SK-N-SH treated with all-trans-retinoic acid at 6 μM for 48 hours (cell line): ENCODE results near the gene MVB12A.

Experiments
- ATAC-seq: fragments of 200-7000 bp; cut with Tn5 transposase; 3 replicates; pipeline ENCODE4 v1.9.1; 2020; ENCODE audit warnings: mild to moderate bottlenecking, moderate library complexity
- ARNTL ChIP-seq: fragments of 450-650 bp; formaldehyde crosslinking; IDR thresholded peaks from 2 replicates; pipeline ENCODE4 v1.5.0; 2020; ENCODE audit warnings: low read depth, mild to moderate bottlenecking, moderate library complexity, borderline replicate concordance
- BACH2 ChIP-seq: fragments of 250-450 bp; sonication (Bioruptor Pico); IDR thresholded peaks from 2 replicates; pipeline ENCODE4 v1.9.0; 2021; ENCODE audit warnings: mild to moderate bottlenecking, borderline replicate concordance
- CSDC2 ChIP-seq: fragments of 250-450 bp; sonication (Bioruptor Pico); IDR thresholded peaks from 2 replicates; pipeline ENCODE4 v1.5.0; 2020; ENCODE audit warnings: mild to moderate bottlenecking, moderate library complexity
- CSRNP3 ChIP-seq: fragments of 250-450 bp; sonication (Bioruptor Pico); IDR thresholded peaks from 2 replicates; pipeline ENCODE4 v1.5.1; 2021; ENCODE audit warnings: mild to moderate bottlenecking, moderate library complexity
- ISL1 ChIP-seq: fragments of 250-450 bp; sonication (Bioruptor Pico); IDR thresholded peaks from 2 replicates; pipeline ENCODE4 v2.1.2; 2022; ENCODE audit warnings: mild to moderate bottlenecking, moderate library complexity
- OSR1 ChIP-seq: fragments of 250-450 bp; sonication (Bioruptor Pico); IDR thresholded peaks from 2 replicates; pipeline ENCODE4 v1.8.0; 2022; ENCODE audit warnings: moderate library complexity, mild to moderate bottlenecking, inconsistent platforms
- POU6F1 ChIP-seq: fragments of 250-450 bp; sonication (Bioruptor Pico); IDR thresholded peaks from 2 replicates; pipeline ENCODE4 v1.8.0; 2021; ENCODE audit warnings: low read depth, mild to moderate bottlenecking, moderate library complexity, borderline replicate concordance
- PPARA ChIP-seq: fragments of 250-450 bp; sonication (Bioruptor Pico); IDR thresholded peaks from 2 replicates; pipeline ENCODE4 v1.5.0; 2020; ENCODE audit warnings: mild to moderate bottlenecking, borderline replicate concordance
- RARB ChIP-seq: fragments of 250-450 bp; sonication (Bioruptor Pico); IDR thresholded peaks from 2 replicates; pipeline ENCODE4 v1.8.0; 2021; ENCODE audit warnings: mild to moderate bottlenecking, moderate library complexity
- TCF4 ChIP-seq: fragments of 250-450 bp; sonication (Bioruptor Pico); IDR thresholded peaks from 2 replicates; pipeline ENCODE4 v1.8.0; 2021; ENCODE audit warnings: mild to moderate bottlenecking, moderate library complexity, borderline replicate concordance
- ZC3H10 ChIP-seq: fragments of 250-450 bp; sonication (Bioruptor Pico); IDR thresholded peaks from 2 replicates; pipeline ENCODE4 v1.5.1; 2021; ENCODE audit warnings: mild to moderate bottlenecking, moderate library complexity
- ZFP3 ChIP-seq: fragments of 250-450 bp; sonication (Bioruptor Pico); IDR thresholded peaks from 2 replicates; pipeline ENCODE4 v1.5.0; 2020; ENCODE audit warnings: mild to moderate bottlenecking, moderate library complexity
- ZFP30 ChIP-seq: fragments of 450-650 bp; formaldehyde crosslinking; IDR thresholded peaks from 2 replicates; pipeline ENCODE4 v1.5.0; 2022; ENCODE audit warnings: mild to moderate bottlenecking, moderate library complexity
- ZNF70 ChIP-seq: fragments of 450-650 bp; formaldehyde crosslinking; IDR thresholded peaks from 2 replicates; pipeline ENCODE4 v1.5.0; 2020; ENCODE audit warnings: mild to moderate bottlenecking, moderate library complexity
- ZNF8 ChIP-seq: fragments of 450-650 bp; formaldehyde crosslinking; IDR thresholded peaks from 2 replicates; pipeline ENCODE4 v1.5.0; 2020; ENCODE audit warnings: mild to moderate bottlenecking, moderate library complexity
- TF ChIP-seq, protein P1 (sequence below): fragments of 250-450 bp; sonication (Bioruptor Pico); IDR thresholded peaks from 2 replicates; pipeline ENCODE4 v1.5.0; 2020; ENCODE audit warnings: mild to moderate bottlenecking, moderate library complexity
- TF ChIP-seq, protein P2 (sequence below): fragments of 250-450 bp; sonication (Bioruptor Pico); IDR thresholded peaks from 2 replicates; pipeline ENCODE4 v1.8.0; 2020; ENCODE audit warnings: mild to moderate bottlenecking, moderate library complexity, borderline replicate concordance

MVB12A gene

DNA sequence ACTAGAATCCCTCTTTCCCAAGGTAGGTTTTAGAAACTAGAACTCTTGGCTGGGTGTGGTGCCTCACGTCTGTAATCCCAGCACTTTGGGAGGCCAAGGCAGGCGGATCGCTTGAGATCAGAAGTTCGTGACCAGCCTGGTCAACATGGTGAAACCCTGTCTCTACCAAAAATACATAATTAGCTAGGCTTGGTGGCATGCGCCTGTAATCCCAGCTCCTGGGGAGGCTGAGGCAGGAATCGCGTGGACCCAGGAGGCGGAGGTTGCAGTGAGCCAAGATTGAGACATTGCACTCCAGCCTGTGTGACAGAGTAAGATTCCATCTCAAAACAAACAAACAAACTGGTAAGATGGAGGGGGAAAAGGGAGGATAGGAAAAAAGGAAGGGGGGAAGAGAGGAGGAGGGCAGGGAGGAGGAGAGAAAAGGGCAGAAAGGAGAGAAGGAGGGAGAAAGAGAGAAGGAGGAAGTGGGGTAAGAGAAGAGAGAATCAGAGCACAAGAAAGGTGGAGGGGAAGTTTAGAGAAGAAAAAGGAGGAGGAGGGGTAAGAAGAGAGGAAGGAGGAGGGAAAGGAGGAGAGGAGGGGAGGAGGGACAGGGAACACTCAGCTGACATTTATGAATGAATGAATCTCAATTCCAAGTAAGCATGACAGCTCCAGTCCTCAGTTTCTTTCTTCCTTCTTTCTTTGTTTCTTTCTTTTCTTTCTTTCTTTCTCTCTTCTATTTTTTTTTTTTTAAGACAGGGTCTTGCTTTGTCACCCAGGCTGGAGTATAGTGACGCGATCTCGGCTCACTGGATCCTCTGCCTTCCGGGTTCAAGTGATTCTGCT lies 47.8 kb downstream of the MVB12A start:
- TF ChIP-seq ZFP30 (CRISPR knock-in tag) (no peak), TCF4 (no peak), RARB (no peak), ARNTL (CRISPR knock-in tag) (no peak), ZNF70 (no peak), ZC3H10 (no peak), ISL1 (CRISPR knock-in tag) (no peak), POU6F1 (no peak), OSR1 (CRISPR knock-in tag) (no peak), CSRNP3 (CRISPR knock-in tag) (no peak), BACH2 (CRISPR knock-in tag) (no peak)
- TF ChIP-seq, protein P1, sequence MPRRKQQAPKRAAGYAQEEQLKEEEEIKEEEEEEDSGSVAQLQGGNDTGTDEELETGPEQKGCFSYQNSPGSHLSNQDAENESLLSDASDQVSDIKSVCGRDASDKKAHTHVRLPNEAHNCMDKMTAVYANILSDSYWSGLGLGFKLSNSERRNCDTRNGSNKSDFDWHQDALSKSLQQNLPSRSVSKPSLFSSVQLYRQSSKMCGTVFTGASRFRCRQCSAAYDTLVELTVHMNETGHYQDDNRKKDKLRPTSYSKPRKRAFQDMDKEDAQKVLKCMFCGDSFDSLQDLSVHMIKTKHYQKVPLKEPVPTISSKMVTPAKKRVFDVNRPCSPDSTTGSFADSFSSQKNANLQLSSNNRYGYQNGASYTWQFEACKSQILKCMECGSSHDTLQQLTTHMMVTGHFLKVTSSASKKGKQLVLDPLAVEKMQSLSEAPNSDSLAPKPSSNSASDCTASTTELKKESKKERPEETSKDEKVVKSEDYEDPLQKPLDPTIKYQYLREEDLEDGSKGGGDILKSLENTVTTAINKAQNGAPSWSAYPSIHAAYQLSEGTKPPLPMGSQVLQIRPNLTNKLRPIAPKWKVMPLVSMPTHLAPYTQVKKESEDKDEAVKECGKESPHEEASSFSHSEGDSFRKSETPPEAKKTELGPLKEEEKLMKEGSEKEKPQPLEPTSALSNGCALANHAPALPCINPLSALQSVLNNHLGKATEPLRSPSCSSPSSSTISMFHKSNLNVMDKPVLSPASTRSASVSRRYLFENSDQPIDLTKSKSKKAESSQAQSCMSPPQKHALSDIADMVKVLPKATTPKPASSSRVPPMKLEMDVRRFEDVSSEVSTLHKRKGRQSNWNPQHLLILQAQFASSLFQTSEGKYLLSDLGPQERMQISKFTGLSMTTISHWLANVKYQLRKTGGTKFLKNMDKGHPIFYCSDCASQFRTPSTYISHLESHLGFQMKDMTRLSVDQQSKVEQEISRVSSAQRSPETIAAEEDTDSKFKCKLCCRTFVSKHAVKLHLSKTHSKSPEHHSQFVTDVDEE (CRISPR knock-in tag): no peak
- no peak for ATAC-seq

DNA sequence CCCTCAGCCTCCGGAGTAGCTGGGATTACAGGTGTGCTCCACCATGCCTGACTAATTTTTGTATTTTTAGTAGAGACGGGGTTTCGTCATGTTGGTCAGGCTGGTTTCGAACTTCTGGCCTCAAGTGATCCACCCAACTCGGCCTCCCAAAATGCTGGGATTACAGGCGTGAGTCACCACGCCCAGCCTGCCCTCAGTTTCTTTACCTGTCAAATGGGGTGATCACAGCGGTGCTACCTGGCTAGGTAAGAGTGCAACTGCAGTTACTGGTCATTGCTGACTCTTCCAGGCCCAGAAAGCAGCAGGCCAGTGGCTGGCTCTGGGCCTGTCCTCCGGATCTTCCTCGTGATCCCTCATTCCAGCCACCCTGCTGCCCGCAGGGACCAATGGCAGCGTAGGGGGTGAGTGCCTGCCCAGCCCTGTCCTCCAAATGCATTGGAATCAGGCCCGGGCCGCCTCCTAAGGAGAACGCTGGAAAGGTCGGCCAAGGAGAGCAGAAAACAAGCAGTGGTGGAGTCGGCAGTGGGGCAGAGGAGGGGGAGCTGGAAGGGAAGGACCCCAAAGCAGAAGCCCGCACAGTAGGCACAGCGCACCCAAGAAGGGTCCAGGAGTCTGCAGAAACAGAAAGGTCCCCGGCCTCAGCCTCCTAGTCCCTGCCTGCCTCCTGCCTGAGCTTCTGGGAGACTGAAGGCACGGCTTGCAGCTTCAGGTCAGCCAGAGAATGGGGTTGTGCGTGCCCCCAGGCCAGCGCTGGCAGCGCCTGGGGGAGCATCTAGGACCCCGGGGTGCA lies 48.6 kb downstream of the MVB12A start:
- no peak for ATAC-seq
- TF ChIP-seq ZFP30 (CRISPR knock-in tag): no peak
- no peak for TF ChIP-seq PPARA (CRISPR knock-in tag)
- no peak for TF ChIP-seq RARB
- TF ChIP-seq OSR1 (CRISPR knock-in tag): no peak
- TF ChIP-seq CSDC2 (CRISPR knock-in tag): no peak
- TF ChIP-seq CSRNP3 (CRISPR knock-in tag): no peak
- TF ChIP-seq, protein P2, sequence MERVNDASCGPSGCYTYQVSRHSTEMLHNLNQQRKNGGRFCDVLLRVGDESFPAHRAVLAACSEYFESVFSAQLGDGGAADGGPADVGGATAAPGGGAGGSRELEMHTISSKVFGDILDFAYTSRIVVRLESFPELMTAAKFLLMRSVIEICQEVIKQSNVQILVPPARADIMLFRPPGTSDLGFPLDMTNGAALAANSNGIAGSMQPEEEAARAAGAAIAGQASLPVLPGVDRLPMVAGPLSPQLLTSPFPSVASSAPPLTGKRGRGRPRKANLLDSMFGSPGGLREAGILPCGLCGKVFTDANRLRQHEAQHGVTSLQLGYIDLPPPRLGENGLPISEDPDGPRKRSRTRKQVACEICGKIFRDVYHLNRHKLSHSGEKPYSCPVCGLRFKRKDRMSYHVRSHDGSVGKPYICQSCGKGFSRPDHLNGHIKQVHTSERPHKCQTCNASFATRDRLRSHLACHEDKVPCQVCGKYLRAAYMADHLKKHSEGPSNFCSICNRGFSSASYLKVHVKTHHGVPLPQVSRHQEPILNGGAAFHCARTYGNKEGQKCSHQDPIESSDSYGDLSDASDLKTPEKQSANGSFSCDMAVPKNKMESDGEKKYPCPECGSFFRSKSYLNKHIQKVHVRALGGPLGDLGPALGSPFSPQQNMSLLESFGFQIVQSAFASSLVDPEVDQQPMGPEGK (CRISPR knock-in tag): no peak
- TF ChIP-seq ZNF8: no peak
- no peak for TF ChIP-seq ZFP3
- no peak for TF ChIP-seq ZC3H10
- TF ChIP-seq TCF4: no peak
- TF ChIP-seq POU6F1: no peak
- no peak for TF ChIP-seq BACH2 (CRISPR knock-in tag)
